Transverse colon (tissue), 4 donors: ENCODE data around the gene RNF130. TPM values are rescaled to one million over a fixed set of nuclear protein-coding genes. Genes with fewer than 3 reads are reported as not detected.

Experiments used
- DNase-seq: peaks from one replicate; pipeline ENCODE4 v3.0.0-alpha.2; 2019
- H3K27ac ChIP-seq, 4 donors: fragments of 200-600 bp; sonication (generic); 2 replicates each; pipeline ENCODE4 v1.5.1; 2016 to 2018; ENCODE audit warnings: inconsistent platforms in 4 of 4
- H3K27me3 ChIP-seq: fragments of 200-600 bp; sonication (generic); 2 replicates; pipeline ENCODE4 v1.5.1; 2017; ENCODE audit warnings: inconsistent platforms
- H3K36me3 ChIP-seq, 4 donors: fragments of 200-600 bp; sonication (generic); 2 replicates each; pipeline ENCODE4 v1.5.1; 2017 to 2019; ENCODE audit warnings: inconsistent platforms in 4 of 4
- H3K4me1 ChIP-seq, 4 donors: fragments of 200-600 bp; sonication (generic); 2 replicates each; pipeline ENCODE4 v1.5.1; 2017 to 2020; ENCODE audit warnings: inconsistent platforms in 4 of 4
- H3K4me3 ChIP-seq, 4 donors: fragments of 200-600 bp; sonication (generic); 1 replicate in 1 of 4; 2 replicates in 3 of 4; pipeline versions ENCODE4 v1.5.1 to v1.6.1; 2017 to 2019; ENCODE audit warnings: inconsistent platforms in 4 of 4
- H3K9me3 ChIP-seq, 2 donors: fragments of 200-600 bp; sonication (generic); 2 replicates each; pipeline ENCODE4 v1.5.1; 2017 to 2019; ENCODE audit warnings: inconsistent platforms in 2 of 2
- EP300 ChIP-seq: sonication (generic); formaldehyde crosslinking; IDR thresholded peaks from one replicate; pipeline ENCODE4 v1.6.1; 2017; ENCODE audit warnings: antibody characterized with exemption, low read depth
- POLR2A ChIP-seq: fragments of 450-650 bp; IDR thresholded peaks from one replicate; pipeline ENCODE4 v1.6.1; 2016; ENCODE audit warnings: antibody characterized with exemption, mild to moderate bottlenecking, moderate library complexity
- POLR2AphosphoS5 ChIP-seq, 3 donors: sonication (generic); formaldehyde crosslinking; IDR thresholded peaks; one replicate each; pipeline ENCODE4 v1.6.1; 2016; ENCODE audit warnings: antibody characterized with exemption in 3 of 3
- WGBS, 2 donors: methylation state at CpG; one replicate each; pipeline ENCODE4 v1.1.5; 2018; ENCODE audit warnings: low coverage in 1 of 2; 5-methylcytosine and 5-hydroxymethylcytosine counted together
- in situ Hi-C, 4 donors: fragments of 200-750 bp; cut with MboI; loops; one replicate each; pipeline versions ENCODE4 v1.15.0 to v1.15.1; 2017; ENCODE audit warnings: low sequenced_read_pairs in 3 of 4, low pct_ligation_motif_present in 1 of 4, low pct_unique_long_range_greater_than_20kb in 1 of 4
- intact Hi-C: fragments of 100-400 bp; cut with DNase I; formaldehyde crosslinking; loops from one replicate; pipeline ENCODE4 v1.15.1; 2023; ENCODE audit warnings: low total_unique reads
- total RNA-seq, 4 donors: library from RNA; depleted of rRNA; stranded (reverse); fragments of >200 nt; gene quantifications; one replicate each; pipeline ENCODE4 v1.1.0, GENCODE V29; 2016
- TF ChIP-seq, protein P1 (sequence below), 5 experiments: fragments of 200-600 bp in 3 of 5; fragments of 450-650 bp in 2 of 5; sonication (generic) in 3 of 5; IDR thresholded peaks; 1 replicate in 2 of 5; 2 replicates in 3 of 5; pipeline ENCODE4 v1.5.1; 2016 to 2017; ENCODE audit warnings: antibody characterized with exemption in 5 of 5, inconsistent platforms in 3 of 5, mild to moderate bottlenecking in 2 of 5, moderate library complexity in 1 of 5

The RNF130 gene
- total RNA-seq, 4 donors from 2014 or later: 62.2 to 95.2 (median 70.3) TPM

DNA sequence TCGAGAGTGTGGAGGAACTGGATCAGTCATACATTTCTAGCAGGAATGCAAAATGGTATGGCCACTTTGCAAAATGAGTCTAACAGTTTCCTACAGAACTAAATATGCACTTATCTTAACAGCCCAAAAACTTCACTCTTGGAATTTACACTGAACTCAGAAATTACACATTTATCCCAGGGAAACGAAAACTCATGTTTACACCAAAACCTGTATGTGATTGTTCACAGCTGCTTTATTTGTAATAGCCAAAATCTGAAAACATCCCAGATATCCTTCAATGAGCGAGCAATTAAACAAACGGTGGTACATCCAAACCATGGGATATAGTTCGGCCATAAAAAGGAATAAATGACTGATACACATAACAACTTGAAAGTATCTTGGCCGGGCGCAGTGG is 62.0 kb downstream of the RNF130 start:
- DNase-seq: no peak
- Histone ChIP-seq H3K36me3 (no peaks in the 10 kb centered on the region), H3K27ac (no peak overlapping the region), H3K4me3 (no peak overlapping the region), H3K4me1 (no peaks in the 10 kb centered on the region), H3K9me3 (no peaks in the 10 kb centered on the region), H3K27me3 (no peaks in the 10 kb centered on the region)
- 80 to 92% methylated on average over 2 to 7 of the region's 7 CpGs for WGBS, 2 donors
- in situ Hi-C loops (no loop called here), intact Hi-C loops (no loop called here)
- TF ChIP-seq EP300: no peak
- TF ChIP-seq, protein P1, sequence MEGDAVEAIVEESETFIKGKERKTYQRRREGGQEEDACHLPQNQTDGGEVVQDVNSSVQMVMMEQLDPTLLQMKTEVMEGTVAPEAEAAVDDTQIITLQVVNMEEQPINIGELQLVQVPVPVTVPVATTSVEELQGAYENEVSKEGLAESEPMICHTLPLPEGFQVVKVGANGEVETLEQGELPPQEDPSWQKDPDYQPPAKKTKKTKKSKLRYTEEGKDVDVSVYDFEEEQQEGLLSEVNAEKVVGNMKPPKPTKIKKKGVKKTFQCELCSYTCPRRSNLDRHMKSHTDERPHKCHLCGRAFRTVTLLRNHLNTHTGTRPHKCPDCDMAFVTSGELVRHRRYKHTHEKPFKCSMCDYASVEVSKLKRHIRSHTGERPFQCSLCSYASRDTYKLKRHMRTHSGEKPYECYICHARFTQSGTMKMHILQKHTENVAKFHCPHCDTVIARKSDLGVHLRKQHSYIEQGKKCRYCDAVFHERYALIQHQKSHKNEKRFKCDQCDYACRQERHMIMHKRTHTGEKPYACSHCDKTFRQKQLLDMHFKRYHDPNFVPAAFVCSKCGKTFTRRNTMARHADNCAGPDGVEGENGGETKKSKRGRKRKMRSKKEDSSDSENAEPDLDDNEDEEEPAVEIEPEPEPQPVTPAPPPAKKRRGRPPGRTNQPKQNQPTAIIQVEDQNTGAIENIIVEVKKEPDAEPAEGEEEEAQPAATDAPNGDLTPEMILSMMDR (IDR thresholded peaks at IDR 0.05): no peak
- TF ChIP-seq POLR2AphosphoS5 (IDR thresholded peaks at IDR 0.05): no peak
- no peak for TF ChIP-seq POLR2A

DNA sequence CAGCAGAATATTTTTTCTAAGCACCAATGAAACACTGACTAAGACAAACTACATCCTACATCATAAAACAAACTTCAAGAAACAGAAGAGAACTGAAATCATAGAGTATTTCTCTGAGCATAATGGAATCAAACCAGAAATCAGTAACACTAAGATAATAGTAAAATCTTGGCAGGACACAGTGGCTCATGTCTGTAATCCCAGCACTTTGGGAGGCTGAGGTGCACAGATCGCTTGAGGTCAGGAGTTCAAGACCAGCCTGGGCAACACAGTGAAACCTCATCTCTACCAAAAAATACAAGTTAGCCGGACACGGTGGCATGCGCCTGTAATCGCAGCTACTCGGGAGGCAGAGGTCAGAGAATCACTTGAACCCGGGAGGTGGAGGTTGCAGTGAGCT is 63.1 kb downstream of the RNF130 start:
- Histone ChIP-seq H3K4me3 (no peak overlapping the region), H3K27ac (no peak overlapping the region), H3K36me3 (no peaks in the 10 kb centered on the region), H3K27me3 (no peaks in the 10 kb centered on the region), H3K9me3 (no peaks in the 10 kb centered on the region), H3K4me1 (no peaks in the 10 kb centered on the region)
- DNase-seq: no peak
- WGBS, 2 donors: 60 to 98% methylated on average over 1 to 7 of the region's 7 CpGs
- TF ChIP-seq, protein P1 (IDR thresholded peaks at IDR 0.05): no peak
- TF ChIP-seq EP300: no peak
- no peak for TF ChIP-seq POLR2AphosphoS5 (IDR thresholded peaks at IDR 0.05)
- no peak for TF ChIP-seq POLR2A
- intact Hi-C loops: no loop called here
- in situ Hi-C loops: no loop called here

- intact Hi-C loops (no loop called here), in situ Hi-C loops (no loop called here)
- Histone ChIP-seq H3K27me3 (no peaks in the 10 kb centered on the region), H3K4me1 (no peaks in the 10 kb centered on the region), H3K27ac (no peak overlapping the region), H3K9me3 (no peaks in the 10 kb centered on the region), H3K36me3 (no peaks in the 10 kb centered on the region), H3K4me3 (no peak overlapping the region)
- no peak for TF ChIP-seq EP300
- TF ChIP-seq, protein P1 (IDR thresholded peaks at IDR 0.05): no peak
- no peak for TF ChIP-seq POLR2A
- no peak for TF ChIP-seq POLR2AphosphoS5 (IDR thresholded peaks at IDR 0.05)
- 66 to 82% methylated on average over 7 to 8 of the region's 8 CpGs for WGBS, 2 donors
- DNase-seq: no peak
Measured at GRCh38 chr5:180007582-180007981, 64.0 kb downstream of the RNF130 start.

DNA sequence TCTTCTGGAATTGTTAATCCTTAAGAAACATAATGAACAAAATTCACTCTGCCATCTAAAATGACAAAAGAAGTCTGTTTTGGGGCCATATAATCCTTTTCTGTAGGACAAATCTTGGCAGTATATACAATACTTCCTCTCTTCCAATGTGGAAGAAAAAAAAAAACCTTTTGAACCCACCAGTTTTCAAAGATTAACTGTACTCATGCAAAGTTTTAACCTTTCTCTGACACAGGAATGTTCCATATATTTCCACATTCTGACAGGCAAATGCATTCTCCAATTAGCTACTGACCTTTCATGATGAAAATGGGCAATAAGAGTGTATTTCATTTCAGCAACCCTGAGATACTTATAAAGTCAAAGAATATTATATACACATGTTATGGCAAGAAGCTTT is 65.4 kb downstream of the RNF130 start:
- intact Hi-C loops: no loop called here
- in situ Hi-C loops: no loop called here
- DNase-seq: no peak
- no peak overlapping the region for H3K4me3 ChIP-seq
- no peaks in the 10 kb centered on the region for H3K27me3 ChIP-seq
- TF ChIP-seq POLR2AphosphoS5 (IDR thresholded peaks at IDR 0.05): no peak
- TF ChIP-seq POLR2A: no peak
- TF ChIP-seq EP300: no peak
- TF ChIP-seq, protein P1 (IDR thresholded peaks at IDR 0.05): no peak
- no peaks in the 10 kb centered on the region for H3K4me1 ChIP-seq
- no peaks in the 10 kb centered on the region for H3K9me3 ChIP-seq
- H3K36me3 ChIP-seq: no peaks in the 10 kb centered on the region
- no peak overlapping the region for H3K27ac ChIP-seq
